ENCODE results near the gene LRRC4. TPM values are rescaled to one million over a fixed set of nuclear protein-coding genes. Genes with fewer than 3 reads are reported as not detected.

The LRRC4 gene, protein sequence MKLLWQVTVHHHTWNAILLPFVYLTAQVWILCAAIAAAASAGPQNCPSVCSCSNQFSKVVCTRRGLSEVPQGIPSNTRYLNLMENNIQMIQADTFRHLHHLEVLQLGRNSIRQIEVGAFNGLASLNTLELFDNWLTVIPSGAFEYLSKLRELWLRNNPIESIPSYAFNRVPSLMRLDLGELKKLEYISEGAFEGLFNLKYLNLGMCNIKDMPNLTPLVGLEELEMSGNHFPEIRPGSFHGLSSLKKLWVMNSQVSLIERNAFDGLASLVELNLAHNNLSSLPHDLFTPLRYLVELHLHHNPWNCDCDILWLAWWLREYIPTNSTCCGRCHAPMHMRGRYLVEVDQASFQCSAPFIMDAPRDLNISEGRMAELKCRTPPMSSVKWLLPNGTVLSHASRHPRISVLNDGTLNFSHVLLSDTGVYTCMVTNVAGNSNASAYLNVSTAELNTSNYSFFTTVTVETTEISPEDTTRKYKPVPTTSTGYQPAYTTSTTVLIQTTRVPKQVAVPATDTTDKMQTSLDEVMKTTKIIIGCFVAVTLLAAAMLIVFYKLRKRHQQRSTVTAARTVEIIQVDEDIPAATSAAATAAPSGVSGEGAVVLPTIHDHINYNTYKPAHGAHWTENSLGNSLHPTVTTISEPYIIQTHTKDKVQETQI
- total RNA-seq (2022; extraction: Qiagen RNA extraction): not detected in 5 replicates

DNA sequence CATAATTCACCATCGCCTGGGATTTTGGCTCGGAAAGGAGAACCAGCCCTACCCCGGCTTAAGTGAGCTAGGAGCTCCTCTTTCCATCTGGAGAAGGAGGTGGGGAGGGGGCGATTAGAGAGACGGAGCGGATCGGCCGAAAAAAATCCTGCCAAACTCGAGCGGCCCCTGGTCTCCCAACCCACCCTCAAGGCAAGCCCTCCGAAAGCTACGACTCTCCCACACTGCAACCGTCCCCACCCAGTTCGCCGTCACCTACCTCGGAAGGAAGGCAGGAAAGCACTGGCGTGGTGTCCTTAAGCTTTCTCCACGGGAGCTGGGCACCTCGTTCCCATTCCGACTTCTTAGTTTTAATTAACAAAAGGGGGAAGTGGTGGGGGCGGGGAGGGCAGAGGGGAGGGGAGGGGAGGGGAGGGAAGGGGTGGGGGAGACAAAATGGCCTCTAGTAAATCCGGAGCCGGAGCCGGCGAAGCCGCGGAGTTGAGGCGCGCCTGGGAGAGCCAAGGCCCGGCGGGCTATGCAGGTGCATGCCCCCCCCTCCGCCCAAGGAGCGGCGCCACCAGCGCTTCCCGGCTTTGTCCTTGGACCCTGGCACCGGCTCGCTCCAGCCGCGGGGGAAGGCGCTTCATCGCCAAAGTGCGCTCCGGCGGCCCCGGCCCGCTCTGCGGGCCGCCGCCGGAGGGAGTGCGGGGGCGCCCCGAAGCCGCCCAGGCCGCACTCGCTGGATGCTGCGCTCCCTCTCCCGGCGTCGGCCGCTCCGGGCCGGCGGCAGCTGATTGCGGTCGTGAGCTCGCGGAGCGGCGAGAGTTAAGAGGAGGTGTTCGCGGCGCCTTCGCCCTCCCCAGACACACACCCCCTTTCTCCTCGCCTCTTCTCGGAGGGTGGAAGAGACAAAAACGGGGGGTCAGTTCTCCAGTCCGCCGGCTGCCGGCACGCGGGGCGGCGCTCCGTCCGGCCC, at the start of gene LRRC4:
Gene LRRC4 (minus strand): TSS at position 784 of the 958 bp plus-strand sequence. CDS start 797 bp downstream, outside the sequence.

Other genes with a start within 250 kb of the LRRC4 start
- gene LEP, start 209.8 kb upstream of the LRRC4 start, total RNA-seq (2022; extraction: Qiagen RNA extraction): not detected in 5 replicates

Data from A549 treated with Hydrocortisone at 1 μM for 4 hours (cell line).